OCI-LY3 (cell line): ENCODE data around the gene OR2B2.

Experiments
- EZH2phosphoT487 ChIP-seq: fragments of 200-600 bp; shearing (Covaris generic); IDR thresholded peaks from 2 replicates; pipeline ENCODE4 v1.6.1; 2018; ENCODE audit warnings: antibody characterized with exemption, mixed run types, low read depth
- TF ChIP-seq, protein P1 (sequence below): fragments of 200-600, 300-600 bp; sonication (generic); IDR thresholded peaks from 2 replicates; pipeline ENCODE4 v1.5.1; 2014; ENCODE audit warnings: antibody characterized with exemption, low read length, low read depth

DNA sequence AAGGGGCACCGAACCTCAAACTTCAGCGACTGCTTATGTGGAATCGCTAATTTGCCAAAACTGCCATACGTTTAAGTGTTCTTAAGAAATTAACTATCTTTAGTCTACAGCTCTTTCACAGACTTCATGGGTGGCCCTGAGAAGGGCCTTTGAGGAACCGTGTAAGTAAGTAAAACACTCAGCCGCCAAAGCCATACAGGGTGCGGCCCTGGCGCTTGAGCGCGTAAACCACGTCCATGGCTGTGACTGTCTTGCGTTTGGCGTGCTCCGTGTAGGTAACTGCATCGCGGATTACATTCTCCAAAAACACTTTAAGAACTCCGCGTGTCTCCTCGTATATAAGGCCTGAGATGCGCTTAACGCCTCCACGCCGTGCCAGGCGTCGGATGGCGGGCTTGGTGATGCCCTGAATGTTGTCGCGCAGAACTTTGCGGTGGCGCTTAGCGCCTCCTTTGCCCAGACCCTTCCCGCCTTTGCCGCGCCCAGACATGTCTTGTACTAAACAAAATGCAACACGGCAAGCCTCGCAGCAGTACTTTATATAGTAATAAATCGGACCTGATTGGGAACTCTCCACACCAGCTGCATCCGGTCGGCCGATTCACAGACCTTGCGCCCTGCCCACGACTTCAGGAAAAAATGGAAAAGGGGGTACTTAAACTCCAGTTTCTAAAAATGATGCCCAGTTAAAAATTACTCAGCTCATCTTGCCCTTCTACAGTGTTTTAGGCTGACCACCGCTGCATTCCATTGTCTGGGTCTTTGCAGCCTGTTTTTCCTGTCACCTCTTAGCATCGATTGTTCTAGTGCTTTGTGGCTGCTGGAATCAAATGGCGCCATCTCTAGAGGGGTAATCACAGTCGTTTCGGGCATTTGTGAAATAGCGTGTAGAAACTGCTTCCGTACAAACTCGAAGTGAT lies 38.9 kb downstream of the OR2B2 start:
- TF ChIP-seq, protein P1, sequence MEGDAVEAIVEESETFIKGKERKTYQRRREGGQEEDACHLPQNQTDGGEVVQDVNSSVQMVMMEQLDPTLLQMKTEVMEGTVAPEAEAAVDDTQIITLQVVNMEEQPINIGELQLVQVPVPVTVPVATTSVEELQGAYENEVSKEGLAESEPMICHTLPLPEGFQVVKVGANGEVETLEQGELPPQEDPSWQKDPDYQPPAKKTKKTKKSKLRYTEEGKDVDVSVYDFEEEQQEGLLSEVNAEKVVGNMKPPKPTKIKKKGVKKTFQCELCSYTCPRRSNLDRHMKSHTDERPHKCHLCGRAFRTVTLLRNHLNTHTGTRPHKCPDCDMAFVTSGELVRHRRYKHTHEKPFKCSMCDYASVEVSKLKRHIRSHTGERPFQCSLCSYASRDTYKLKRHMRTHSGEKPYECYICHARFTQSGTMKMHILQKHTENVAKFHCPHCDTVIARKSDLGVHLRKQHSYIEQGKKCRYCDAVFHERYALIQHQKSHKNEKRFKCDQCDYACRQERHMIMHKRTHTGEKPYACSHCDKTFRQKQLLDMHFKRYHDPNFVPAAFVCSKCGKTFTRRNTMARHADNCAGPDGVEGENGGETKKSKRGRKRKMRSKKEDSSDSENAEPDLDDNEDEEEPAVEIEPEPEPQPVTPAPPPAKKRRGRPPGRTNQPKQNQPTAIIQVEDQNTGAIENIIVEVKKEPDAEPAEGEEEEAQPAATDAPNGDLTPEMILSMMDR, result no peak
- no peak for TF ChIP-seq EZH2phosphoT487
